Prostate gland (tissue), 2 donors: ENCODE results near the gene NAGPA.

Experiments
- CTCF ChIP-seq, 4 experiments: fragments of 200-600 bp in 2 of 4; fragments of 450-650 bp in 2 of 4; sonication (generic) in 2 of 4; IDR thresholded peaks; 1 replicate in 3 of 4; 2 replicates in 1 of 4; pipeline ENCODE4 v1.5.1; 2016 to 2019; ENCODE audit warnings: antibody characterized with exemption in 4 of 4, mild to moderate bottlenecking in 2 of 4, moderate library complexity in 2 of 4
- POLR2A ChIP-seq: fragments of 450-650 bp; IDR thresholded peaks from one replicate; pipeline ENCODE4 v1.6.1; 2016; ENCODE audit warnings: antibody characterized with exemption, mild to moderate bottlenecking
- POLR2AphosphoS5 ChIP-seq: sonication (generic); formaldehyde crosslinking; IDR thresholded peaks from one replicate; pipeline ENCODE4 v1.6.1; 2017; ENCODE audit warnings: antibody characterized with exemption

- TF ChIP-seq CTCF (IDR thresholded peaks at IDR 0.05) (no peak), POLR2AphosphoS5 (no peak), POLR2A (no peak)
Observed at GRCh38 chr16:5032748-5033167, 977 bp downstream of the NAGPA start.
